SK-N-SH (cell line): Measurements from ENCODE around the gene ZNF555. TPM values are rescaled to one million over a fixed set of nuclear protein-coding genes. Genes with fewer than 3 reads are reported as not detected.

ENCODE experiments used
- CTCF ChIA-PET: fragments of 300-600, 350-600 bp; formaldehyde crosslinking; extraction: SDS; loops from one replicate; lab custom pipeline; 2021; lab: Yijun Ruan, JAX
- POLR2A ChIA-PET: fragments of 350-600 bp; sonication (Branson Sonifier 250); formaldehyde crosslinking; extraction: SDS; loops from one replicate; lab custom pipeline; 2020; ENCODE audit warnings: antibody characterized with exemption, inconsistent platforms; lab: Yijun Ruan, JAX
- DNase-seq: peaks from one replicate; pipeline ENCODE4 v3.0.0; 2012
- H2AFZ ChIP-seq: fragments of 200-600 bp; sonication (generic); 2 replicates; pipeline ENCODE4 v1.8.1; 2016; ENCODE audit warnings: antibody characterized with exemption, mild to moderate bottlenecking, low read depth
- H3F3A ChIP-seq: fragments of 200-600 bp; sonication (generic); replicated peaks from 2 replicates; pipeline ENCODE3; 2016; ENCODE audit warnings: antibody characterized with exemption, mild to moderate bottlenecking; ENCODE audit not compliant: insufficient read depth
- H3K27ac ChIP-seq, 2 experiments: fragments of 200-500 bp in 1 of 2; fragments of 200-600 bp in 1 of 2; sonication (Bioruptor generic) in 1 of 2; sonication (generic), shearing (Covaris generic) in 1 of 2; 2 replicates each; pipeline versions ENCODE4 v1.5.1 to v1.6.1; 2014 to 2016; ENCODE audit warnings: low read depth in 2 of 2, inconsistent platforms in 1 of 2, low read length in 1 of 2, mild to moderate bottlenecking in 1 of 2, mixed read lengths in 1 of 2
- H3K27me3 ChIP-seq: fragments of 200-600 bp; sonication (generic), shearing (Covaris generic); 2 replicates; pipeline ENCODE4 v1.6.1; 2016; ENCODE audit warnings: mixed run types; ENCODE audit not compliant: insufficient read depth
- H3K36me3 ChIP-seq, 2 experiments: fragments of 200-500 bp in 1 of 2; fragments of 200-600 bp in 1 of 2; sonication (Bioruptor generic) in 1 of 2; sonication (generic) in 1 of 2; replicated peaks in 1 of 2; 2 replicates each; pipeline versions ENCODE3 to v1.5.1; 2014 to 2016; ENCODE audit warnings: low read length in 1 of 2, mild to moderate bottlenecking in 1 of 2; ENCODE audit not compliant: insufficient read depth in 2 of 2, control insufficient read depth in 1 of 2
- H3K4me1 ChIP-seq, 2 experiments: fragments of 200-500 bp in 1 of 2; fragments of 200-600 bp in 1 of 2; sonication (Bioruptor generic) in 1 of 2; sonication (generic), shearing (Covaris generic) in 1 of 2; 2 replicates each; pipeline versions ENCODE4 v1.5.1 to v1.6.1; 2014 to 2016; ENCODE audit warnings: low read depth in 1 of 2, low read length in 1 of 2, mixed run types in 1 of 2; ENCODE audit not compliant: insufficient read depth in 2 of 2, control insufficient read depth in 1 of 2
- H3K4me2 ChIP-seq: fragments of 200-600 bp; sonication (generic), shearing (Covaris generic); 2 replicates; pipeline ENCODE4 v1.6.1; 2017; ENCODE audit warnings: mixed run types
- H3K4me3 ChIP-seq, 2 experiments: fragments of 200-500 bp in 1 of 2; fragments of 200-600 bp in 1 of 2; sonication (Bioruptor generic) in 1 of 2; sonication (generic), shearing (Covaris generic) in 1 of 2; 2 replicates each; pipeline versions ENCODE4 v1.5.1 to v1.8.1; 2014 to 2016; ENCODE audit warnings: low read depth in 2 of 2, inconsistent platforms in 1 of 2, low read length in 1 of 2, mild to moderate bottlenecking in 1 of 2, mixed read lengths in 1 of 2, moderate library complexity in 1 of 2
- H3K79me2 ChIP-seq: fragments of 200-600 bp; sonication (generic); 2 replicates; pipeline ENCODE4 v1.8.1; 2017; ENCODE audit warnings: mild to moderate bottlenecking; ENCODE audit not compliant: insufficient read depth
- H3K9ac ChIP-seq: fragments of 200-600 bp; sonication (generic); 2 replicates; pipeline ENCODE4 v1.6.1; 2017; ENCODE audit warnings: mixed run types
- H3K9me2 ChIP-seq: fragments of 200-600 bp; sonication (generic); 2 replicates; pipeline ENCODE4 v1.6.1; 2017; ENCODE audit warnings: mixed run types
- H3K9me3 ChIP-seq: fragments of 200-600 bp; sonication (generic); 2 replicates; pipeline ENCODE4 v1.6.1; 2017; ENCODE audit warnings: mixed run types, mild to moderate bottlenecking, moderate library complexity
- H4K20me1 ChIP-seq: fragments of 200-600 bp; sonication (generic); 2 replicates; pipeline ENCODE4 v1.6.1; 2017; ENCODE audit warnings: mild to moderate bottlenecking, mixed run types; ENCODE audit not compliant: insufficient read depth
- ELF1 ChIP-seq: IDR thresholded peaks from 2 replicates; pipeline ENCODE4 v1.4.0; 2012
- EP300 ChIP-seq, 2 experiments: IDR thresholded peaks; 2 replicates each; pipeline versions ENCODE4 v1.4.0 to v1.6.1; 2012; ENCODE audit warnings: borderline replicate concordance in 1 of 2, low read depth in 1 of 2, low read length in 1 of 2
- EZH2phosphoT487 ChIP-seq: fragments of 200-600 bp; sonication (generic); IDR thresholded peaks from 2 replicates; pipeline ENCODE4 v1.6.1; 2017; ENCODE audit warnings: low read depth, mixed run types, mild to moderate bottlenecking, antibody characterized with exemption, moderate library complexity, borderline replicate concordance
- FOSL2 ChIP-seq: IDR thresholded peaks from 2 replicates; pipeline ENCODE4 v1.4.0; 2012; ENCODE audit warnings: low read depth, mild to moderate bottlenecking, moderate library complexity, borderline replicate concordance
- GABPA ChIP-seq: IDR thresholded peaks from 2 replicates; pipeline ENCODE4 v1.4.0; 2012; ENCODE audit warnings: low read depth, mild to moderate bottlenecking
- GATA2 ChIP-seq: sonication (generic); formaldehyde crosslinking; IDR thresholded peaks from 2 replicates; pipeline ENCODE4 v1.5.0; 2020; ENCODE audit warnings: mild to moderate bottlenecking, missing genetic modification reagents
- JUND ChIP-seq: IDR thresholded peaks from 2 replicates; pipeline ENCODE4 v1.4.0; 2012
- MEF2A ChIP-seq: IDR thresholded peaks from 2 replicates; pipeline ENCODE4 v1.4.0; 2012; ENCODE audit warnings: low read depth, borderline replicate concordance
- NRF1 ChIP-seq: IDR thresholded peaks from 2 replicates; pipeline ENCODE4 v1.6.1; 2012; ENCODE audit warnings: low read depth, mild to moderate bottlenecking, low read length
- RFX5 ChIP-seq: IDR thresholded peaks from 2 replicates; pipeline ENCODE4 v1.6.1; 2012; ENCODE audit warnings: mild to moderate bottlenecking, improper control_type of control experiment, low read length
- SIN3A ChIP-seq: IDR thresholded peaks from 2 replicates; pipeline ENCODE4 v1.6.1; 2012; ENCODE audit warnings: low read depth, mild to moderate bottlenecking, low read length, moderate library complexity, borderline replicate concordance
- TCF12 ChIP-seq: IDR thresholded peaks from 2 replicates; pipeline ENCODE4 v1.4.0; 2012
- WGBS: methylation state at CpG from one replicate; pipeline ENCODE4 v1.1.6; 2017; ENCODE audit warnings: low lambda C conversion rate; 5-methylcytosine and 5-hydroxymethylcytosine counted together
- polyA plus RNA-seq, 3 experiments: library from polyadenylated mRNA; depleted of rRNA; stranded (reverse); fragments of >200 nt; gene quantifications; 2 replicates each; pipeline ENCODE4 v1.2.3, GENCODE V29; 2012
- TF ChIP-seq, protein P1 (sequence below): fragments of 200-600 bp; sonication (generic); IDR thresholded peaks from 2 replicates; pipeline ENCODE4 v1.6.1; 2017; ENCODE audit warnings: antibody characterized with exemption, mild to moderate bottlenecking, moderate library complexity
- TF ChIP-seq, protein P2 (sequence below): IDR thresholded peaks from 2 replicates; pipeline ENCODE4 v1.4.0; 2012; ENCODE audit warnings: low read depth
- TF ChIP-seq, protein P3 (sequence below): IDR thresholded peaks from 2 replicates; pipeline ENCODE4 v1.6.1; 2012; ENCODE audit warnings: mild to moderate bottlenecking, low read depth, low read length, moderate library complexity
- TF ChIP-seq, protein P4 (sequence below): IDR thresholded peaks from 2 replicates; pipeline ENCODE4 v1.4.0; 2012; ENCODE audit warnings: low read depth, borderline replicate concordance
- TF ChIP-seq, protein P5 (sequence below): fragments of 150-350 bp; IDR thresholded peaks from 2 replicates; pipeline ENCODE4 v1.6.1; 2016; ENCODE audit warnings: mild to moderate bottlenecking, low read depth, low read length

ZNF555 gene
- polyA plus RNA-seq, 1 of the 3 experiments (the other 2 are of a cell fraction) = 1.4 TPM

DNA sequence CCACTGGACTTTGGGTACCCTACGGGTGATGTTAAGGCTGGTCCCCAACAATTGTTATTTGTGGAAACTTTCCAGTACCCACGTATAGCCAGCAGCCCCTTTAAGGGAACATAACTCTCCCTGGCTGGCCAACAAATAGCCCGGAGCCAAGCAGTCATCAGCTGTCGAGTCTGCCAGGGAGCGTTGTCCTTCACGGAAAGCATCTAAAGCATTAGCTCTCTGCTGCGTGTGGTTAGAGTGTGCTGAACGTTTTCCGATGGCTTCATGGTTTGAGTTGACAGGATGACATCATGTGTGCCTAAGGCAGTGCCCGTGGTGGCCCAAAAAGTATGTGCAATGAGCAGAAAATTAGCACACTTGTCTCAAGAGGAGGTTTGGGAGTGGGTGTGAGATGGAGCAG lies 22.5 kb downstream of the ZNF555 start:
- Histone ChIP-seq H3K27ac (no peak overlapping the region), H3K27me3 (no peaks in the 10 kb centered on the region), H2AFZ (no peak overlapping the region), H3K9me3 (no peaks in the 10 kb centered on the region), H3K9ac (no peak overlapping the region), H3K36me3 (no peaks in the 10 kb centered on the region), H3K9me2 (no peaks in the 10 kb centered on the region), H3K4me2 (no peak overlapping the region), H4K20me1 (no peaks in the 10 kb centered on the region), H3K4me3 (no peak overlapping the region), H3F3A (no peaks in the 10 kb centered on the region), H3K4me1 (no peaks in the 10 kb centered on the region; a peak in 1 of 4 replicates), H3K79me2 (no peaks in the 10 kb centered on the region)
- CTCF ChIA-PET = interaction anchor here (0.9 kb wide), 1 partner anchor 23 kb away, joined by 3 read pairs; no protein-coding TSS in a partner anchor
- no peak for DNase-seq
- POLR2A ChIA-PET = no interaction called here
- no peak for TF ChIP-seq GATA2
- TF ChIP-seq, protein P1, sequence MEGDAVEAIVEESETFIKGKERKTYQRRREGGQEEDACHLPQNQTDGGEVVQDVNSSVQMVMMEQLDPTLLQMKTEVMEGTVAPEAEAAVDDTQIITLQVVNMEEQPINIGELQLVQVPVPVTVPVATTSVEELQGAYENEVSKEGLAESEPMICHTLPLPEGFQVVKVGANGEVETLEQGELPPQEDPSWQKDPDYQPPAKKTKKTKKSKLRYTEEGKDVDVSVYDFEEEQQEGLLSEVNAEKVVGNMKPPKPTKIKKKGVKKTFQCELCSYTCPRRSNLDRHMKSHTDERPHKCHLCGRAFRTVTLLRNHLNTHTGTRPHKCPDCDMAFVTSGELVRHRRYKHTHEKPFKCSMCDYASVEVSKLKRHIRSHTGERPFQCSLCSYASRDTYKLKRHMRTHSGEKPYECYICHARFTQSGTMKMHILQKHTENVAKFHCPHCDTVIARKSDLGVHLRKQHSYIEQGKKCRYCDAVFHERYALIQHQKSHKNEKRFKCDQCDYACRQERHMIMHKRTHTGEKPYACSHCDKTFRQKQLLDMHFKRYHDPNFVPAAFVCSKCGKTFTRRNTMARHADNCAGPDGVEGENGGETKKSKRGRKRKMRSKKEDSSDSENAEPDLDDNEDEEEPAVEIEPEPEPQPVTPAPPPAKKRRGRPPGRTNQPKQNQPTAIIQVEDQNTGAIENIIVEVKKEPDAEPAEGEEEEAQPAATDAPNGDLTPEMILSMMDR = no peak
- no peak for TF ChIP-seq FOSL2
- no peak for TF ChIP-seq ELF1
- TF ChIP-seq MEF2A = no peak
- WGBS = 22% methylated on average over 10 of the region's 10 CpGs

DNA sequence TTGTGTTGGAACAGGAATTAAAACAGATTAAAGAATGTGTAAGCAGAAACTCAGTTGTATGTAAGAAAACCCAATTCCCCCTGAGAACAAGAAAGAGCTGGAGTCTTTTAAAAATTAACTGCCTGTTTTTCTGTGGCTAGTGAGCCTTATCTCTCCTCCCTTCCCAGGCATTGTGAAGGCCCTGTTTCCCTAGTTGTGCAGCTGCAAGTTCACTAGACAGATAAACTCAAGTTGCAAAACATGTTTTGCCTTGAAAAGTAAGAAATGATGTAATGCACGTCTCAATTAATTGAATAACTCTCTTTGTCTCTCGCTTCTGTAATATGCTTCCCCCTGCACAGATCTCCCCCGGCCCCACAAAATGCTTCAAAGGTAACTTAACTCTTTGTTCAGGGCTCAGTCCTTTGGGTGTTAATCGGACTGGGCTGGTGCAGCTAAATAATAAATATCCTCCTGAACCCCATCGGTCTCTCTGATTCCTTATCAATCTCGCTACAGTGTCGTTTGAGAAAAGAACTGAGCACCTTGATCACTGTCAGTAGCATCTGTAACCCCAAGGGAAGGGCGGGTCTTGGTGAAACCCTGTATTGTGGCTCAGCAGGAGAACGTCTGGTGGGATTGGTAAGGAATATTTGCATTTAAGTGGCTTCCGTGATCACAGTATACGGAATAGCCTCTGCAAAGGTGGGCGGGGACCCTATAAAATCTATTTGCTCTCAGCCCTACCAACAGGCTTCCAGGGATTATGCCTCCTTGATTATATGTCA lies 24.2 kb downstream of the ZNF555 start:
- no peak overlapping the region for H3K27ac ChIP-seq
- H4K20me1 ChIP-seq = no peaks in the 10 kb centered on the region
- H2AFZ ChIP-seq = no peak overlapping the region
- H3K4me2 ChIP-seq = no peak overlapping the region
- H3K9ac ChIP-seq = no peak overlapping the region
- H3K4me1 ChIP-seq = no peaks in the 10 kb centered on the region; a peak in 1 of 4 replicates
- H3K27me3 ChIP-seq = no peaks in the 10 kb centered on the region
- H3K4me3 ChIP-seq = no peak overlapping the region
- 53% methylated on average over 12 of the region's 12 CpGs for WGBS
- no peak for DNase-seq
- no peaks in the 10 kb centered on the region for H3K9me3 ChIP-seq
- H3F3A ChIP-seq = no peaks in the 10 kb centered on the region
- H3K9me2 ChIP-seq = no peaks in the 10 kb centered on the region
- ChIA-PET POLR2A (no interaction called here), CTCF (no interaction called here)
- H3K79me2 ChIP-seq = no peaks in the 10 kb centered on the region
- H3K36me3 ChIP-seq = no peaks in the 10 kb centered on the region
- TF ChIP-seq EZH2phosphoT487 (no peak), EP300 (IDR thresholded peaks at IDR 0.05; ENCODE audit: borderline replicate concordance in 1 of 2, low read depth in 1 of 2, low read length in 1 of 2) (no peak), GABPA (no peak), SIN3A (no peak), NRF1 (no peak), ELF1 (no peak), RFX5 (no peak), JUND (no peak), TCF12 (no peak)
- TF ChIP-seq, protein P2, sequence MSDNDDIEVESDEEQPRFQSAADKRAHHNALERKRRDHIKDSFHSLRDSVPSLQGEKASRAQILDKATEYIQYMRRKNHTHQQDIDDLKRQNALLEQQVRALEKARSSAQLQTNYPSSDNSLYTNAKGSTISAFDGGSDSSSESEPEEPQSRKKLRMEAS = no peak
- TF ChIP-seq, protein P3, sequence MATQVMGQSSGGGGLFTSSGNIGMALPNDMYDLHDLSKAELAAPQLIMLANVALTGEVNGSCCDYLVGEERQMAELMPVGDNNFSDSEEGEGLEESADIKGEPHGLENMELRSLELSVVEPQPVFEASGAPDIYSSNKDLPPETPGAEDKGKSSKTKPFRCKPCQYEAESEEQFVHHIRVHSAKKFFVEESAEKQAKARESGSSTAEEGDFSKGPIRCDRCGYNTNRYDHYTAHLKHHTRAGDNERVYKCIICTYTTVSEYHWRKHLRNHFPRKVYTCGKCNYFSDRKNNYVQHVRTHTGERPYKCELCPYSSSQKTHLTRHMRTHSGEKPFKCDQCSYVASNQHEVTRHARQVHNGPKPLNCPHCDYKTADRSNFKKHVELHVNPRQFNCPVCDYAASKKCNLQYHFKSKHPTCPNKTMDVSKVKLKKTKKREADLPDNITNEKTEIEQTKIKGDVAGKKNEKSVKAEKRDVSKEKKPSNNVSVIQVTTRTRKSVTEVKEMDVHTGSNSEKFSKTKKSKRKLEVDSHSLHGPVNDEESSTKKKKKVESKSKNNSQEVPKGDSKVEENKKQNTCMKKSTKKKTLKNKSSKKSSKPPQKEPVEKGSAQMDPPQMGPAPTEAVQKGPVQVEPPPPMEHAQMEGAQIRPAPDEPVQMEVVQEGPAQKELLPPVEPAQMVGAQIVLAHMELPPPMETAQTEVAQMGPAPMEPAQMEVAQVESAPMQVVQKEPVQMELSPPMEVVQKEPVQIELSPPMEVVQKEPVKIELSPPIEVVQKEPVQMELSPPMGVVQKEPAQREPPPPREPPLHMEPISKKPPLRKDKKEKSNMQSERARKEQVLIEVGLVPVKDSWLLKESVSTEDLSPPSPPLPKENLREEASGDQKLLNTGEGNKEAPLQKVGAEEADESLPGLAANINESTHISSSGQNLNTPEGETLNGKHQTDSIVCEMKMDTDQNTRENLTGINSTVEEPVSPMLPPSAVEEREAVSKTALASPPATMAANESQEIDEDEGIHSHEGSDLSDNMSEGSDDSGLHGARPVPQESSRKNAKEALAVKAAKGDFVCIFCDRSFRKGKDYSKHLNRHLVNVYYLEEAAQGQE = no peak
- TF ChIP-seq, protein P1 = no peak
- TF ChIP-seq, protein P4, sequence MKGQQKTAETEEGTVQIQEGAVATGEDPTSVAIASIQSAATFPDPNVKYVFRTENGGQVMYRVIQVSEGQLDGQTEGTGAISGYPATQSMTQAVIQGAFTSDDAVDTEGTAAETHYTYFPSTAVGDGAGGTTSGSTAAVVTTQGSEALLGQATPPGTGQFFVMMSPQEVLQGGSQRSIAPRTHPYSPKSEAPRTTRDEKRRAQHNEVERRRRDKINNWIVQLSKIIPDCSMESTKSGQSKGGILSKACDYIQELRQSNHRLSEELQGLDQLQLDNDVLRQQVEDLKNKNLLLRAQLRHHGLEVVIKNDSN = no peak
- TF ChIP-seq, protein P5, sequence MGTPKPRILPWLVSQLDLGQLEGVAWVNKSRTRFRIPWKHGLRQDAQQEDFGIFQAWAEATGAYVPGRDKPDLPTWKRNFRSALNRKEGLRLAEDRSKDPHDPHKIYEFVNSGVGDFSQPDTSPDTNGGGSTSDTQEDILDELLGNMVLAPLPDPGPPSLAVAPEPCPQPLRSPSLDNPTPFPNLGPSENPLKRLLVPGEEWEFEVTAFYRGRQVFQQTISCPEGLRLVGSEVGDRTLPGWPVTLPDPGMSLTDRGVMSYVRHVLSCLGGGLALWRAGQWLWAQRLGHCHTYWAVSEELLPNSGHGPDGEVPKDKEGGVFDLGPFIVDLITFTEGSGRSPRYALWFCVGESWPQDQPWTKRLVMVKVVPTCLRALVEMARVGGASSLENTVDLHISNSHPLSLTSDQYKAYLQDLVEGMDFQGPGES = no peak
